GM18858 (cell line): Measurements from ENCODE around the gene CCNL1.
"Not testable (repeated sequence)": the region's sequence is repeated elsewhere in the genome, so short reads cannot be mapped to it uniquely, and the experiment has no call there.

Source experiments
- ATAC-seq: cut with Tn5 transposase; IDR thresholded peaks from one replicate; pipeline ENCODE4 v1.9.1; 2021; ENCODE audit not compliant: unreplicated experiment

CCNL1 gene

DNA sequence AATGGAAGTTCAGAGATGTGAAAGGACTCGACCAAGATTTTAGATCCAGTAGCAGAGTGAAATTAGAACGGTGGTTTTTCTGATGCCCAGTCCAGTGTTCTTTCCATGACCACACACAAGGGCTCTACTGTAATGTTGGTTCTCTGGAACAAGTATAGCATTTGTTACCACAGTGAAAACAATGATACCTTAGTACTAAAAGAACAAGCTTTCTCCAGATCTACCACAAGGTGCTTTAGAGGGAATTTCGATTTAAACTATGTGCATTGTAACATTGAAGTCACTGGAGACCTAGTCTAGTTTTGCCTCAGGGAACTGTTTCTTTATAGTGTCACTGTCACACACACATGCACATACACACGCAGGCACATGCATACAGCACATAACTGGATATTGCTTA lies 12.8 kb upstream of the CCNL1 start:
- no peak for ATAC-seq

DNA sequence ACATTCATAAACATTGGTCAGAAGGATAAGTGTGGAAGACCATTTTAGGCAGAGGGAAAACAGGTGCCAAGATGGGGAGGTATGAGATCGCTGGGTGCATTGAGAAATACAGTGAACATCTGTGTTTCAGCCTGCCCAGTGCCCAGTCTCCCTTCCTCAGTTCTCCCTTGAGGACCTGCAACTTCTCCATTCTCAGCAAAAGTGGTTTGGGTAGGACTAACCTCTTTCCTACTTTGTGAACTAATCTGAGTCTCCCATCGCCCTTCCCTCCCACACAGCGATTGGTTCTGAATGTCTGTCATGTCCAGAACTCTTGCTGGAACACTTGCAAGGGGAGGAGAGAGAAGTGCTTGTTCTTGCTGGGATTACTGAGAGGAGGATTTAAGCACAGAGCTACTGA lies 10.9 kb upstream of the CCNL1 start:
- ATAC-seq = no peak

- ATAC-seq = no peak
Observed at GRCh38 chr3:157167371-157168042, 7.6 kb upstream of the CCNL1 start.

DNA sequence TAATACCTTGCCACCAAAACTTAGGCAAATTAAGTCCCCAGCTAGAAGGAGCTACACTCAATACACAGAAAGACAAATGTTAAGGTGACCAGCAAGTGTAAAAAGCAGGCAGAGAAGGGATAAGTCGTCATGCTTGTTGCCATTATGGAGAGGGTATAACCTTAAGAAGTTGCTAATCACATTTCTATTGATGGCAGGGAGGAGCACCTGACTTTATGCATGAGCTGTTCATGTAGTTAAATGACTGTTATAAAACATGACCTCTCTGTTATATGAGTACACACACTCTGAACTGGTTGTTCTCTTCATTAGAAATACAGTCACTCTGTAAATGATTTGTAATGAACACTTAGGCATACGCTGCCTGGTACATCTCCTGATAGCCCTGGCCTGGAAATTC lies 6.6 kb upstream of the CCNL1 start:
- ATAC-seq = peak; percentile 87

DNA sequence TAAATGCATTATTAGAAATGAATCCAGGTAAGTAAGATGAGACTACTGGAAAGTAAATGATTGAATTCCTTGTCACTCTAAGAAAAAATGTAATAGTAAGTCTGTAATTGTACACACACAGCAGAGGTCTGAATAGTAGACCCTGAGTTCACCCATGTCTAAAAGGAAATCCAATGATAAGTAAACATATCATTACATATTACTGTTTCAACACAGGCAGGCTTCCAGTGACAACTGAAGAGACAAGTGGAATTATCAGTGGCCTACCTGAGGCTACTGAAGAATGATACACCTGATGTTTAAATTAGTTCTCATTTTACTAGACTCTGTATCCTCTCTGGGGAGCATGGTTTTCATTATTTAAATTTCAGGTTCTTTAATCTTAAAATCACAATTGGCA lies 6.2 kb upstream of the CCNL1 start:
- ATAC-seq = no peak

GRCh38 chr3:157163217-157163953 lies 3.4 kb upstream of the CCNL1 start:
- no peak for ATAC-seq

DNA sequence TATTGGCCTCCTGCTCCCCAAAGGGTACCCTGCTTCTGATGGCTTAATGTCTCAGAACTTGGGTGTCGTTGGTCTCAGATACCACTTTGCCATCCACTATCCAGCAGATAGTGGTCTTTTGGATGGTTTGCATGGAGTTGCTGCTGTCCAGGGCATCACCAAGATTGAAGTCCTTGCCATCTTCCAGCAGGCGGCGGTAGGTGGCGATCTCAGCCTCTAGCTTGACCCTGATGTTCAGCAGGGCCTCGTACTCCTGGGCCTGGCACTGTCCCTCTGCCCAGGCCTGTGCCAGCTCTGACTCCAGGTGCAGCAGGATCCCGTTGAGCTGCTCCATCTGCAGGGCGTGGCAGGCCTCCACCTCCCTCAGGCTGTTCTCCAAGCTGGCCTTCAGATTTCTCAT lies 2.7 kb upstream of the CCNL1 start:
- not testable (repeated sequence) for ATAC-seq

DNA sequence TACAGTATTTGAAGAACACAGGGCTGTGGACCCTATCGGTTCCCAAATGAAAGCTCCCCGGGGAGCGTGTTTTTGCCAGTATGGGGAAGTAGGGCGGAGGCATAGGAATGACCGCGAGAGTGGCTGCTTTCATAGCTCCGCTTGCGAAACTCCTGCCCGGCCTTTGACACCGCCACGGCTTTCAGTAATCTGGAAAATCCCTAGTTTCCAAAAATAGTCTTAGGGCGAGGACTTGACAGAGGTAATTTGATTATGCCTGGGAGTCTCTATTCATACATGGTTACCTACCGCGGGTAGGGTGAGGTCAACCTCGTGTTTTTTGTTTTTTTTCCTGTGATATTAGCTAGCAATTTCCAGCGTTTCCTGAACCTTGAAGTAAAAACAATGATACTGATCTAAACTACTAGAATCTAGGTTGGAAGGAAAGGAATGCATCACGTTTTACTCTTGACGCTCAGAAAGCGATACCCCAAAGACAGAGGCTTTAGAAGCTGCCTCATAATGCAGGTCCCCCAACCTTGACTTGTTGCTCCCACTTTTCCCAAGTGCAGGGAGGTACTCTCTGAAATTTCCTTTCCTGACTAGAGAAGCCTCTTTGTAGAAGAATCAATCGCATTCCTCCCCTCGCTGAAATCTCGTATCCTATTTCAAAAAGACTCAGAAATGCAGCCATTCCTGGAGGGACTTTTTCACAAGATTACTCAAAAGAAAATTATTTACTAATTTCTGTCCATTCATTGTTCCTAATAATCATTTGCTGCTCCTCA lies 894 bp upstream of the CCNL1 start:
- ATAC-seq = peak; percentile 22

GRCh38 chr3:157159037-157159761 lies 748 bp downstream of the CCNL1 start:
- peak; percentile 34 for ATAC-seq

DNA sequence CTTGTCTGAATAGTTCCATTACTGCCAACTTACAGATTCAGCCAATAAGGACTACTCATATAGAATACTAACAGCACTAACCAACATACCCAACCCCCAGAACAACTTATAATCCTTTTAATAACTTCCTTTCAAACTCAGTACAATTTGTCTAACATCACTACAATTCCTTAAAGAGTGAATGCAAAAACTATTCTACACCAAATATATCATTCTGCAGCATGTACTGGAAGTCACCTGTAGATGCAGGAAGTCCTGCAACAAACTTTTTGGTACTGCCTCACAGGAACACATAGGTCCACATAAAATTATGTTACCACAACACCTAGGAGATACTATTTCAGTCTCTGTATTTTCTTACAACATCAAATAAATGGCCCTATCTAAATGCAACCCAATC lies 2.1 kb downstream of the CCNL1 start:
- ATAC-seq = no peak

GRCh38 chr3:157156837-157157635 lies 2.9 kb downstream of the CCNL1 start:
- no peak for ATAC-seq

- no peak for ATAC-seq
Observed at GRCh38 chr3:157155591-157155990, 4.4 kb downstream of the CCNL1 start.

DNA sequence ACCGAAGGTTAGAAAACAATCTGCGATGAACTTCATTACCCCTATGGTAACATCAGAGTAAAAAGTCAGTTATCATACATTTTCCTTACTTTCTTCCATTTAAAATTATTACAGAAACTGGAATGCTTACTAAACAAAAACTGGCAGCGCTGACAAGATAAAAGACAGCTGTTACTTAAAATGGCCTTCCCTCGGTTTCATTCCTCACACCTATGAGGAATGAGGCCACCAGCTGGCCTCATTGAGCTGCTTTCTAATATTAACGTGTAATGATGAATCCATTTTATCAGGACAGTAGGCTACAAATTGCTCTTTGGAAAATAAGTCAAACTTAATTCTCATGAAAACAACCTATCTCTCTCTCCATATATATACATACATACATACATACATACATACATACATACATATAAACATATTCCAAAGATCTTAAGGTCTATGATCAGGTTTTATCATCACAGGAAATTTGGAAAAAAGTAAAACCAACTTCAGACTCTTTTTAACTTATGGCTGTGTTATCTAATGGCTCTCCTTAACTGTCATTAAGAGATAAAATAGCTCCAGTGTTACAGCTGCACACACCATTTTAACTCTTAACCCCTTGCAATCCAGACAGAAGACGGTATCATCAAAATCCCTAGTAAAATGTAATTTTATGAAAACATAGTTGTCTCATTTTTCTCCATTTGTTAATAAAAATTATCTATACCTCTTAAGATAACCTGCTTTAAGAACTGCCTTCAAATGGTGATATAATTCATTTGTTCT lies 5.2 kb downstream of the CCNL1 start:
- no peak for ATAC-seq

GRCh38 chr3:157152930-157153329 lies 7.0 kb downstream of the CCNL1 start:
- no peak for ATAC-seq

DNA sequence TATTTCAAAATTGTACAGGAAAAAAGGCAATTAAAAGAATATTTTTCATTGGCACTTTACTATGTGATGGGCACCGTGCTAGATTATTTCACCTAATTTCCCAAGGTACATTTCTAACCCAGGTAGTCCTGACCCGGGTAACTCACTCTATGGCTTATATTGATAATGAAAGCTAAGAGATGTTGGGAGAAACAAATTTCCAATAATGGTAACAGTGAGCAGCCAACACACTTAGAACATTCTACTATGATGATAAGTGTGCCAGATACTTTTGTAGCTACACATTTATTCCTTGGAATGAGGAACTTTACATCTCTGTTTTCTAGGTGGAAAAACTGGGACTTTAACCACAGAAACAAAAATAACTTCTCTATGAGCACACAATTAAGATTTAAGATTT lies 7.5 kb downstream of the CCNL1 start:
- ATAC-seq = no peak

- no peak for ATAC-seq
Observed at GRCh38 chr3:157151627-157152026, 8.3 kb downstream of the CCNL1 start.

DNA sequence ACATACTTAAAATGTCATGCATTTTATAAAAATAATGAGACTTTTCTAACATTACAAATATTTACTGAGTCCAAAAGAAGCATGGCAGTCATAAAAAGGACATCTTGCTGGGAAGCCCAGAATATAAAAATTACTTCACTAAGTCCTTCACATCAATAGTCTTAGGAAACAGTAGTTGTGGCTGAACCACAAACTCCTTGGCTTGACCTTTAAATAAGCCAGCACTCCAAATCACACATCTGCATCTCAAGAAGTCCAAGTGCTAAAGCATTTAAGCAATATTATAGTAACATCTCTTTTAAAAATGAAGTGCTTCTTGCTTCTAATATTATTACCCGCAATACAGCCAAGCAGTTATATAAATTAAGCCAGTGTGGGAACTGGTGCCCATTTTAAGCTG lies 8.8 kb downstream of the CCNL1 start:
- no peak for ATAC-seq

DNA sequence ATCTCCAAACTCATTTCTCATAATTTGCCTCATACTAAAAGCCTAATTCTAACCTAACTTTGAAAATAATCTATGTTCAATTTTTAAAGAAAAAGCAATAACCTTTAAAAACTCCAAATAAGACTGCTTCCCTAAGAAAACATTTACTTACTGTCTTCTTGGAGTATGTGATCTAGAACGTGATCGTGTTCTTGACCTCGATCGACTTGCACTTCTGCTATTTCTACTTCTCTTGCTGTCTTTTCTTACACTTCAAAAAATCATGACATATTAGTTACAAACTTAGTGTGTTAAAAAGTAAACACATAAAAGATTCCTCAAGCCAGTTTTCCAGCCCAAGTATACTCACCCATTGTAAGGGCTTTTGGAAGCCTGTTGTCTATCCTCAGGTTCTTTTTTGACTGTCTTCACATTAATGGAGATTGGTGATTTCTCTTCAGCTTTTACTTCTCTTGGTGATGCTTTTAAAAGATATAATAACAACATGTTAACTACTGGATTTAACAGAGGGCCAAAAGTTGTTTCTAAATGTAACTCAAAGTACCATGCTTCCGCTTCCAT lies 10.7 kb downstream of the CCNL1 start:
- ATAC-seq = no peak

DNA sequence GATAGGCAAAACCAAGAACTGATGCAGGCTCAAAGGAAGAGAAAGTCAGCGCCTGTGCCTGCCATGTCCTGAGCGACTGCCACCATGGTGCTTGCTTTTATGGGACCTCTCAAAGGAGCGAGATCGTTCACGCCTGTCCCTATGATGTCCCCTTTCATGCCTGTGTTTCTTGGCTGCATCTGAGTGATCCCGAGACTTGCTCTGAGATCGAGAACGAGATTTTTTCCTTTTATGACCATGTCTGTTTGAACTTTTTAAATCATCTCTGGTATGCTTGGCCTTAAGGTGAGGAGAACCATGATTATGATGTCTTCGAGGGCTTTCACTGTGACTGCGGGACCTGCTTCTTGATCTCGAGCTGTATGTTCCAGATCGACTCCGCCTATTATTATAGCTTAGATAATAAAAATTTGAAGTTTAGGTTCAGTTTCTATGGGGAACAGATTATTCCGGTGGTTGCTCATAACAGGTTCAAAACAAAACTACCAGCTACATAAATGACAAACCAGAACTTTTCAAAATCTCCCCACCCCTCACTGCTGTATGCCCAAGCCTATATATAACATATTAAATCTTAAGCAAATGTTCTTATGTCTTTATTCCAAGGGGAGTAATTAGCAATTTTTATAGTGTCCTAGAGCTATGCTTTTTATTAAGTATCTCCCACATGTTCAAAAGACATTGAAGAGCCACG lies 11.6 kb downstream of the CCNL1 start:
- ATAC-seq = no peak
